Right renal cortex interstitium (tissue), 3 donors: ENCODE measurements around the gene CFAP97D1. TPM values are rescaled to one million over a fixed set of nuclear protein-coding genes. Genes with fewer than 3 reads are reported as not detected.

Source experiments
- DNase-seq, 3 donors: peaks; one replicate each; pipeline ENCODE4 v3.0.0-alpha.2; 2013; ENCODE audit warnings: low read depth in 3 of 3, low spot score in 2 of 3
- polyA plus RNA-seq, 3 donors: library from polyadenylated mRNA; unstranded; fragments of 120-200 nt; gene quantifications; one replicate each; pipeline ENCODE4 v1.2.1, GENCODE V29; 2013; ENCODE audit not compliant: insufficient read length in 3 of 3

The CFAP97D1 gene
- polyA plus RNA-seq = under 1 TPM; 0.04 to 0.19 (median 0.07) TPM

- no peak for DNase-seq
Measured at GRCh38 chr17:43780135-43780534, at the start of gene CFAP97D1. Gene CFAP97D1, plus strand, starts transcription at chr17:43780435. Its CDS starts 28 bp downstream, at chr17:43780463.

- DNase-seq = no peak
Measured at GRCh38 chr17:43732958-43733357, 47.3 kb upstream of the CFAP97D1 start.

- no peak for DNase-seq
Measured at GRCh38 chr17:43733956-43734355, 46.3 kb upstream of the CFAP97D1 start.

- no peak for DNase-seq
Measured at GRCh38 chr17:43734376-43734775, 45.9 kb upstream of the CFAP97D1 start.

- no peak for DNase-seq
Measured at GRCh38 chr17:43736389-43736788, 43.8 kb upstream of the CFAP97D1 start.

GRCh38 chr17:43737722-43738121, 42.5 kb upstream of the CFAP97D1 start:
- DNase-seq = no peak

GRCh38 chr17:43740541-43740940, 39.7 kb upstream of the CFAP97D1 start:
- DNase-seq = no peak

GRCh38 chr17:43741636-43742035, 38.6 kb upstream of the CFAP97D1 start:
- no peak for DNase-seq

GRCh38 chr17:43745541-43745940, 34.7 kb upstream of the CFAP97D1 start:
- no peak for DNase-seq

GRCh38 chr17:43750153-43750552, 30.1 kb upstream of the CFAP97D1 start:
- DNase-seq = no peak

- no peak for DNase-seq
Measured at GRCh38 chr17:43753493-43754129, 26.6 kb upstream of the CFAP97D1 start.

- no peak for DNase-seq
Measured at GRCh38 chr17:43754947-43755346, 25.3 kb upstream of the CFAP97D1 start.

- no peak for DNase-seq
Measured at GRCh38 chr17:43755389-43755875, 24.8 kb upstream of the CFAP97D1 start.

- no peak for DNase-seq
Measured at GRCh38 chr17:43756201-43756600, 24.0 kb upstream of the CFAP97D1 start.

GRCh38 chr17:43757171-43757660, 23.0 kb upstream of the CFAP97D1 start:
- no peak for DNase-seq

- DNase-seq = no peak
Measured at GRCh38 chr17:43758086-43758485, 22.1 kb upstream of the CFAP97D1 start.

- no peak for DNase-seq
Measured at GRCh38 chr17:43758497-43759174, 21.6 kb upstream of the CFAP97D1 start, which contains the start of gene SOST. Gene SOST, minus strand, starts transcription at chr17:43758791. Its CDS starts 50 bp downstream, at chr17:43758741.

- DNase-seq = no peak
Measured at GRCh38 chr17:43759836-43760235, 20.4 kb upstream of the CFAP97D1 start.

- DNase-seq = peak; percentile 90 to 92 (median 91)
Measured at GRCh38 chr17:43760254-43760852, 19.9 kb upstream of the CFAP97D1 start.

GRCh38 chr17:43766413-43767052, 13.7 kb upstream of the CFAP97D1 start:
- DNase-seq = no peak
